Measurements from ENCODE around the gene NLRP6.

NLRP6 gene

GRCh38 chr11:232783-233565 lies 45.2 kb upstream of the NLRP6 start:
- TF ChIP-seq, protein P1, sequence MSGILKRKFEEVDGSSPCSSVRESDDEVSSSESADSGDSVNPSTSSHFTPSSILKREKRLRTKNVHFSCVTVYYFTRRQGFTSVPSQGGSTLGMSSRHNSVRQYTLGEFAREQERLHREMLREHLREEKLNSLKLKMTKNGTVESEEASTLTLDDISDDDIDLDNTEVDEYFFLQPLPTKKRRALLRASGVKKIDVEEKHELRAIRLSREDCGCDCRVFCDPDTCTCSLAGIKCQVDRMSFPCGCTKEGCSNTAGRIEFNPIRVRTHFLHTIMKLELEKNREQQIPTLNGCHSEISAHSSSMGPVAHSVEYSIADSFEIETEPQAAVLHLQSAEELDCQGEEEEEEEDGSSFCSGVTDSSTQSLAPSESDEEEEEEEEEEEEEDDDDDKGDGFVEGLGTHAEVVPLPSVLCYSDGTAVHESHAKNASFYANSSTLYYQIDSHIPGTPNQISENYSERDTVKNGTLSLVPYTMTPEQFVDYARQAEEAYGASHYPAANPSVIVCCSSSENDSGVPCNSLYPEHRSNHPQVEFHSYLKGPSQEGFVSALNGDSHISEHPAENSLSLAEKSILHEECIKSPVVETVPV (CRISPR knock-in tag; IDR thresholded peaks at IDR 0.05): no peak
- TF ChIP-seq OSR1 (CRISPR knock-in tag; IDR thresholded peaks at IDR 0.05): no peak
- TF ChIP-seq ZNF565 (CRISPR knock-in tag; conservative IDR thresholded peaks at IDR 0.05; ENCODE audit: low read depth): no peak
- no peak for TF ChIP-seq PPARA (CRISPR knock-in tag; IDR thresholded peaks at IDR 0.05; ENCODE audit: borderline replicate concordance)
- no peak for TF ChIP-seq CREB5 (CRISPR knock-in tag; IDR thresholded peaks at IDR 0.05; ENCODE audit: low read depth)
- no peak for TF ChIP-seq ESRRG (CRISPR knock-in tag; IDR thresholded peaks at IDR 0.05)
- TF ChIP-seq TOX (CRISPR knock-in tag; IDR thresholded peaks at IDR 0.05; ENCODE audit: borderline replicate concordance): no peak
- TF ChIP-seq ZNF8 (CRISPR knock-in tag; IDR thresholded peaks at IDR 0.05): no peak
- no peak for TF ChIP-seq ZFP30 (CRISPR knock-in tag; IDR thresholded peaks at IDR 0.05)
- no peak for ATAC-seq

- no peak for TF ChIP-seq ZNF565 (CRISPR knock-in tag; conservative IDR thresholded peaks at IDR 0.05; ENCODE audit: low read depth)
- TF ChIP-seq ZNF70 (CRISPR knock-in tag; IDR thresholded peaks at IDR 0.05): no peak
- no peak for TF ChIP-seq TOX (CRISPR knock-in tag; IDR thresholded peaks at IDR 0.05; ENCODE audit: borderline replicate concordance)
- no peak for TF ChIP-seq CREB5 (CRISPR knock-in tag; IDR thresholded peaks at IDR 0.05; ENCODE audit: low read depth)
- TF ChIP-seq ZFP30 (CRISPR knock-in tag; IDR thresholded peaks at IDR 0.05): no peak
- TF ChIP-seq GLIS3 (CRISPR knock-in tag; IDR thresholded peaks at IDR 0.05): no peak
Observed at GRCh38 chr11:235180-235579, 43.0 kb upstream of the NLRP6 start.

GRCh38 chr11:235609-235996 lies 42.6 kb upstream of the NLRP6 start:
- ATAC-seq: peak; percentile 25
- TF ChIP-seq PATZ1 (CRISPR knock-in tag; IDR thresholded peaks at IDR 0.05; ENCODE audit: borderline replicate concordance) (no peak), ISL1 (CRISPR knock-in tag; IDR thresholded peaks at IDR 0.05) (no peak), SNAI2 (CRISPR knock-in tag; IDR thresholded peaks at IDR 0.05) (no peak), ESRRG (CRISPR knock-in tag; IDR thresholded peaks at IDR 0.05) (no peak), CREB5 (CRISPR knock-in tag; IDR thresholded peaks at IDR 0.05; ENCODE audit: low read depth) (no peak), RARB (CRISPR knock-in tag; IDR thresholded peaks at IDR 0.05) (no peak), ZNF70 (CRISPR knock-in tag; IDR thresholded peaks at IDR 0.05) (no peak), ARNTL (CRISPR knock-in tag; IDR thresholded peaks at IDR 0.05; ENCODE audit: borderline replicate concordance, low read depth) (no peak), ZNF565 (CRISPR knock-in tag; conservative IDR thresholded peaks at IDR 0.05; ENCODE audit: low read depth) (no peak), ZNF8 (CRISPR knock-in tag; IDR thresholded peaks at IDR 0.05) (no peak), BACH2 (CRISPR knock-in tag; IDR thresholded peaks at IDR 0.05; ENCODE audit: borderline replicate concordance) (no peak), TSHZ2 (CRISPR knock-in tag; IDR thresholded peaks at IDR 0.05) (no peak), TOX (CRISPR knock-in tag; IDR thresholded peaks at IDR 0.05; ENCODE audit: borderline replicate concordance) (no peak), OSR1 (CRISPR knock-in tag; IDR thresholded peaks at IDR 0.05) (no peak), PPARA (CRISPR knock-in tag; IDR thresholded peaks at IDR 0.05; ENCODE audit: borderline replicate concordance) (no peak), ZFP3 (CRISPR knock-in tag; IDR thresholded peaks at IDR 0.05) (no peak), CSDC2 (CRISPR knock-in tag; IDR thresholded peaks at IDR 0.05) (no peak)
- TF ChIP-seq, protein P1 (CRISPR knock-in tag; IDR thresholded peaks at IDR 0.05): no peak

More at GRCh38 chr11:235180-235579, 43.0 kb upstream of the NLRP6 start:
- no peak for ATAC-seq

All from SK-N-SH treated with all-trans-retinoic acid at 6 μM for 48 hours (cell line).